IMR-90 (cell line): ENCODE results near the gene KMT2B.

Experiments
- CEBPB ChIP-seq: IDR thresholded peaks from 2 replicates; pipeline ENCODE4 v1.6.1; 2012; ENCODE audit warnings: low read depth, low read length, improper control_type of control experiment
- POLR2A ChIP-seq: IDR thresholded peaks from 2 replicates; pipeline ENCODE4 v1.6.1; 2012; ENCODE audit warnings: mild to moderate bottlenecking, low read depth, low read length
- RAD21 ChIP-seq: IDR thresholded peaks from 2 replicates; pipeline ENCODE4 v1.6.1; 2012; ENCODE audit warnings: low read length, improper control_type of control experiment
- SMC3 ChIP-seq: fragments of 150-350 bp; IDR thresholded peaks from 2 replicates; pipeline ENCODE4 v1.6.1; 2016; ENCODE audit warnings: low read depth, mild to moderate bottlenecking, antibody characterized with exemption, low read length, moderate library complexity
- TF ChIP-seq, protein P1 (sequence below): conservative IDR thresholded peaks from 2 replicates; pipeline ENCODE4 v1.5.1; 2012; ENCODE audit warnings: mild to moderate bottlenecking, low read depth, low read length, improper control_type of control experiment

GRCh38 chr19:35715981-35716800 lies 1.6 kb upstream of the KMT2B start:
- TF ChIP-seq, protein P1, sequence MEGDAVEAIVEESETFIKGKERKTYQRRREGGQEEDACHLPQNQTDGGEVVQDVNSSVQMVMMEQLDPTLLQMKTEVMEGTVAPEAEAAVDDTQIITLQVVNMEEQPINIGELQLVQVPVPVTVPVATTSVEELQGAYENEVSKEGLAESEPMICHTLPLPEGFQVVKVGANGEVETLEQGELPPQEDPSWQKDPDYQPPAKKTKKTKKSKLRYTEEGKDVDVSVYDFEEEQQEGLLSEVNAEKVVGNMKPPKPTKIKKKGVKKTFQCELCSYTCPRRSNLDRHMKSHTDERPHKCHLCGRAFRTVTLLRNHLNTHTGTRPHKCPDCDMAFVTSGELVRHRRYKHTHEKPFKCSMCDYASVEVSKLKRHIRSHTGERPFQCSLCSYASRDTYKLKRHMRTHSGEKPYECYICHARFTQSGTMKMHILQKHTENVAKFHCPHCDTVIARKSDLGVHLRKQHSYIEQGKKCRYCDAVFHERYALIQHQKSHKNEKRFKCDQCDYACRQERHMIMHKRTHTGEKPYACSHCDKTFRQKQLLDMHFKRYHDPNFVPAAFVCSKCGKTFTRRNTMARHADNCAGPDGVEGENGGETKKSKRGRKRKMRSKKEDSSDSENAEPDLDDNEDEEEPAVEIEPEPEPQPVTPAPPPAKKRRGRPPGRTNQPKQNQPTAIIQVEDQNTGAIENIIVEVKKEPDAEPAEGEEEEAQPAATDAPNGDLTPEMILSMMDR = no peak
- no peak for TF ChIP-seq CEBPB
- TF ChIP-seq SMC3 = no peak
- TF ChIP-seq RAD21 = no peak
- no peak for TF ChIP-seq POLR2A
